A673 (cell line): ENCODE measurements around the gene SLC43A3.

Experiments used
- CTCF ChIP-seq: fragments of 300-800, 200-600 bp; sonication (generic); conservative IDR thresholded peaks from 2 replicates; pipeline ENCODE4 v1.5.1; 2017; ENCODE audit warnings: low read depth, mild to moderate bottlenecking, antibody characterized with exemption, low read length, moderate library complexity, mixed read lengths
- EZH2 ChIP-seq: fragments of 200-600 bp; sonication (generic); IDR thresholded peaks from 2 replicates; pipeline ENCODE4 v1.6.1; 2017; ENCODE audit warnings: borderline replicate concordance, low read depth, mild to moderate bottlenecking, mixed read lengths, antibody characterized with exemption, low read length; ENCODE audit not compliant: poor library complexity, severe bottlenecking

- no peak for TF ChIP-seq EZH2
- TF ChIP-seq CTCF = no peak
Measured at GRCh38 chr11:57475671-57476046, 48.7 kb upstream of the SLC43A3 start.
